ENCODE results near the gene GULP1.
"Not testable (repeated sequence)": the region's sequence is repeated elsewhere in the genome, so short reads cannot be mapped to it uniquely, and the experiment has no call there.

GULP1 gene

DNA sequence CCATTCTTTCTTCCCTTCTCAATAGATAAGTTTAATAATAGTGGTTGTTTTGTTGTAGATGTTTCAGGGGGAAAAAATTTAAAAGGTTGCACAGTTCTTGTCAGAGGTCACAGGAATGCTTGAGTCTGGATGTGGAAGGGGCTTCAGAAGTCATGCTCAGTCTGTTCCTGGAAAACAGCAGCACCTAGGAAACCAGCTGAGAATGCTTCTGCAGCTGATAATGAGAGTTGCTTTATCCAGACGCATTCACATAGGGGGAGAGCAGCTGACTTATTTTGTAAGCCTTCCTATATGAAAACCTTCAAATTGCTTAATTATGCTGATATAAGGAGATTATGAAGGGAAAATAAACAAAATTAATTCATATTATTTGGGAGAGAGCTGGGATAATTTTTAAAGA lies 235.5 kb downstream of the GULP1 start:
- DNase-seq (ENCODE audit: low spot score) = no peak

- no peak for DNase-seq (ENCODE audit: low spot score)
These were observed 235.9 kb downstream of the GULP1 start for GRCh38 chr2:188527581-188527993.

- DNase-seq (ENCODE audit: low spot score) = no peak
These were observed 238.0 kb downstream of the GULP1 start for GRCh38 chr2:188529710-188530109.

- no peak for DNase-seq (ENCODE audit: low spot score)
These were observed 243.2 kb downstream of the GULP1 start for GRCh38 chr2:188534875-188535274.

GRCh38 chr2:188551671-188552070 lies 260.0 kb downstream of the GULP1 start:
- DNase-seq (ENCODE audit: low spot score) = no peak

- no peak for DNase-seq (ENCODE audit: low spot score)
These were observed 265.4 kb downstream of the GULP1 start for GRCh38 chr2:188557081-188557480.

DNA sequence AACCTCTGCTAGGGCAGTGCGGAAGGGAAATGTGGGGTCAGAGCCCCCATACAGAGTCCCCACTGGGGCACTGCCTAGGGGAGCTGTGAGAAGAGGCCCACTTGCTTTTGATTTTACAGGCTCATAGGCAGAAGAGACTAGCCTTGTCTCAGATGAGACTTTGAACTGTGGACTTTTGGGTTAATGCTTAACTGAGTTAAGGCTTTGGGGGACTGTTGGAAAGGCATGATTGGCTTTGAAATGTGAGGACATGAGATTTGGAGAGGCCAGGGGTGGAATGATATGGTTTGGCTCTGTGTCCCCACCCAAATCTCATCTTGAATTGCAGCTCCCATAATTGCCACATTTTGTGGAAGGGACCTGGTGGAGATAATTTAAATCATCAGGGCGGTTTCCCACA lies 267.8 kb downstream of the GULP1 start:
- not testable (repeated sequence) for DNase-seq (ENCODE audit: low spot score)

DNA sequence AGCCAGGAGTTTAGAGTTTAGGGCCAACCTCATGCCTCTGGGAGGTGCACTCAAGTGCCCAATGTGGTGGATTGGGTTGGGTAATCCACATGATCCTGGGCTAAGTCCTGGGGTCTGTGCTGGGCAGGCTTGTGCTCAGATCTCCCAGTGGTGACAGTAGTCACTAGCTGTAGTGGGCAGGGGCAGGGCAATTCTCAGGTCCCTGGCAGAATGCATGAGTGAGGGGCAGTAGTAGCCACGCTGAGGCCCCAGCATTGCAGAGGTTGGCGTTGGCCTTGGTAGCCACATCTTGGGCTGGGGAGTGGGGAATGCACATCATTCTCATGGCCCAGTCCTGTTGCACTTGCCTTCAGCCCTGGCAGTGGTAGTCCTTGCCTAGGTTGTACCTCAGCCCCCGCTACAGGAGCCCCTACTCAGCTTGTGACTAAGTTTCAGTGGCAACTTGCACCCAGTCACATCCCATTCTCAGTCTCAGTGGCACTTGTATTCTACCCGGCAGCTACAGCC lies 269.9 kb downstream of the GULP1 start:
- no peak for DNase-seq (ENCODE audit: low spot score)

GRCh38 chr2:188569431-188570165 lies 277.9 kb downstream of the GULP1 start:
- DNase-seq (ENCODE audit: low spot score) = no peak

- no peak for DNase-seq (ENCODE audit: low spot score)
These were observed 278.7 kb downstream of the GULP1 start for GRCh38 chr2:188570370-188570769.

- no peak for DNase-seq (ENCODE audit: low spot score)
These were observed 280.0 kb downstream of the GULP1 start for GRCh38 chr2:188571543-188572303.

DNA sequence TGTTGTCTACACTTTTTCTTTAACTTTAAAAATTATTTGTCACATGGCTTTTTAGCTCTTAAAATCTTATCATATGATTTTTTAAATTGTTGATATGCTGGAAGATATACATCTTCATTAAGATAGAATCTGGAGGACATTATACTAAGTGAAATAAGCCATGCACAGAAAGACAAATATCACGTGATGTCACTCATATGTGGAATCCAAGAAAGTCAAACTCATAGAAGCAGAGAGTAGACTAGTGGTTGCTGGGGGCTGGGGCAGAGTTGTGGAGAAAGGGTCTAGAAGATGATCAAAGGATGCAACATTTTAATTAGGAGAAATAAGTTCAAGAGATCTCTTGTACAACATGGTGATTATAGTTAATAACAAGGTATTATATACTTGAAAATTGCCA lies 280.9 kb downstream of the GULP1 start:
- DNase-seq (ENCODE audit: low spot score) = no peak

GRCh38 chr2:188573453-188573852 lies 281.8 kb downstream of the GULP1 start:
- DNase-seq (ENCODE audit: low spot score) = no peak

DNA sequence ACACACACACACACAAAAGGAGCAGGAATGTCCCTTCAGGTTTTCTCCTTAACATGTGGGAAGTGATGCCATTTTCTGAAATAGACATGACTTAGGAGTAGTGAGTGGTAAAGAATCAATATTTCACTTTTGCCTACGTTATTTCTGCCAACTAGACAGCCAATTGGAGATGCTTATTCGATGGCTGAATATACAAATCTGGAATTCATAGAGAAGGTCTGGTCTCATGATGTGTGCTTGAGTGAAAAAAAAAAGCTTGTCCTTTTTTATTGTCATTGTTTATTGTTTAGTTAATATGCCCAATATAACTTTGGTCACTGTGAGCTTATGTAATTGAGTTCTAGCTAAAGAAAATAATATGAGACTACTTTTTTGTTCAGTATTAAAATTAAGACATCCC lies 284.3 kb downstream of the GULP1 start:
- no peak for DNase-seq (ENCODE audit: low spot score)

DNA sequence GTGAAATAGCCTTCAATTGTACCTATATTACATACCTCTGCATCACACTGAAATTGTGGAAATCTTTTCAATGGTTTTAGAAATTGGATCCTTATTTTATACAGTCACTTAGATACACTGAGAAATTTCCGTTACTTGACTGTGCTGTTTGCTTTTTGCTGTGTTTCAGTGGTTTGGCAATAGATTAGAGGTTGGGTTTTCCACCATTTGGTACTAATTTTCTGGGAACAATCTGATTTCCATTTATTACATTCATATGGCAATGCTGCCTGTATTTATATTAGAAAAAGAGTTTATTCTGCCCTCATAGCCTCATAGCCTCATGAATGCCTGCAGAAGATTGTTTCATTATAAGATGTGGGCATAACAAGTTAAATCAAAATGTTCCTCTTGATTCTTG lies 285.0 kb downstream of the GULP1 start:
- no peak for DNase-seq (ENCODE audit: low spot score)

DNA sequence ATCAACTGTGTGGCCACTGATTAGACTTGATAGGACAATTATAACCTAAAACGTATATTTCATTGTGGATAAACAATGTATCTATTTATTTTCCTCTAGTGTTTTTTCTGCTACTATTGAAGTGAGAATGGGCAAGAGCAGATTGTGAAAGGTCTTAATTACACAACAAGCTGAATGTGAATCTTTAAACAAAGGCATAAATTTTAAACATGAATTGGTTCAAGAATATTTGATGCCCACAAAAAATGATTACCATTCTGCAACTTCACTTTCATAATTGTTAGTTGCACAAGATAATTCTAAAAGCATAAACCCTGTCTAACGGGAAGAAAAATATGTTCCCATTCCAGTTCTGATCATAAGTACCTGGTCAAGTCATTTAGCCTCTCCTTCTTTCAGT lies 285.6 kb downstream of the GULP1 start:
- DNase-seq (ENCODE audit: low spot score) = no peak

- DNase-seq (ENCODE audit: low spot score) = no peak
These were observed 289.1 kb downstream of the GULP1 start for GRCh38 chr2:188580738-188581137.

DNA sequence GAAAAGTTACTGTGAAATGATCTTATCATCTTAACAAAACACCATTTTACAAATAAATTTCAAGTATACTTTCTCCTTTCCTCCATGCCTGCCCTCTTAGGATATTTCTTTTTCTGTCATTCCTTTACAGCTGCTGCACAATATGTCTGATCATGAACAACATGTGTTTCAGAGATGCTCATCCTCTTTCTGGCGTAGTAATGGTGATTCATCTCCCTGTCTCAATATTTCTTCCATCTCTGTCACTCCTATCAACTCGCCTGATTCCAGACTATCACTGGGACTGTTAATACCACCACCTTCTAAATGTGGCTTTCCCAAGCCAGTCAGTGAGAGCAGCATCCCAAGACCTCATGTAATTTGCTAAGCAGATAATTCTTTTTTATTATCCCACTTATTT lies 290.5 kb downstream of the GULP1 start:
- no peak for DNase-seq (ENCODE audit: low spot score)

- DNase-seq (ENCODE audit: low spot score) = no peak
These were observed 296.6 kb downstream of the GULP1 start for GRCh38 chr2:188588235-188588634.

DNA sequence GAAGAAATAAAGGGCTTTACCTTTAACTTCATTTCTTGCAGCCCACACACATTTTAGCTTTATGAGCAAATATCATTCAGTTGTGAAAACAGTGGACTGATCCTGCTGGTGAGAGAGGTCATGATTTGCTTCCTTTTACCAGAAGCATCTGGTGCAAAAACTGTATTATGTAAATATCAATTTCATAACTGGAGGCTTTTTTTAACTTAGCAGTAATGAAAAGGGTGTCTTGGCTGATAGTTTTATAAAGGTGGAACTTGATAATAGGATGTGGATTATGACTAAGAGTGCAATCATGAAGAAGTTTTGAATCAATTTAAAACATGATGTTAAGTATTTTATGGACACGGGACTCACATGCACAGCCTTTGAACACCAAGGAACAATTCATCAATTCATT lies 304.4 kb downstream of the GULP1 start:
- no peak for DNase-seq (ENCODE audit: low spot score)

- DNase-seq (ENCODE audit: low spot score) = no peak
These were observed 306.9 kb downstream of the GULP1 start for GRCh38 chr2:188598551-188598950.

DNA sequence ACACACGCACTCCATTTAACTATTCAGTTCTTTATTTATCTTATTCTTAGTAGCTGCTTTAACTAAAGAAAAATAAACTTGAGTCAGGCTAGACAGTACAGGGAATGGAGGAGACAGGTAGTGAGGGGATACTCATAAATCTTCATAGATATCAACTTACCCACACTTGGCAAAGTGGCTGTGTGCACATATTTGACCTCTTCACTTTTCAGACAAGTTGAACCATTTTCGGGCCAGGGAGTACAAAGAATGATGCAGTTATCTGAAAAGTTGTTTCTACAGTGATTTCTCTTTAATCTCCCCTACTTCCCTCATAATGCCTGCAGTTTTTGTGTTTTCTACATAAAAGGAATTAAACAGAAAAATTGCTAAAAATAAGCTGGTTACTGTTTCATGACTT lies 307.5 kb downstream of the GULP1 start:
- DNase-seq (ENCODE audit: low spot score) = no peak

DNA sequence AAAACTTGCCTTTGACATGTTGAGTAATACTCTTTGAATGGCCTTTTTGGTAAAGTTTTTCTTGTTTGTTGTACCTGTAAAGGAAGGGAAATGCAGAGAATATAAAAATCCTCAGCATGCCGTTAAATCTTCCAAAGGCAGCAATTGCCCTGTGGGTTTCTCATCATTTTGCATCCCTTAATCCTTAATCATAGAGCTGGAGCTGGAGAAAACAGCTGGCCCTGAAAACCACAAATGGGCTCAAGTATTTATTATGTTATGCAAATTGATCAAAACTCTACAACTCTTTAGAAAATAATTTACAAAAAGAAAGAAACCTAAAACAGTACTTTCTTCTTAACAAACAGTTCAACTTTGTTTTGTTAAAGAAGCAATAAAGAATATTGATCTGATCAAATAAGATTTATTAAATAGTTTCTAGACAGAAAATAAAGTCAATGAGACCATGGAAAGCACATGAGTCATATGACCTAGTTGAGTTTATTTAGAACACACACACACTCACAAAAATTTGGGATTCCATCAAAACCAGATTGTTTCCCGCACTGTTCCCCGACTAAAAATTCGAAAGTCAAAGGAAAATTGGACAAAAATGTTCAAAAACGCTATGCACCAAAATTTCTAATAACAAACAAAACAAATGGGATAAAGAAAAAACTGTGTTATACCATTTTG lies 309.0 kb downstream of the GULP1 start:
- DNase-seq (ENCODE audit: low spot score) = no peak

Measured in D341Med (cell line).